ENCODE measurements around the gene SYTL2.

DNA sequence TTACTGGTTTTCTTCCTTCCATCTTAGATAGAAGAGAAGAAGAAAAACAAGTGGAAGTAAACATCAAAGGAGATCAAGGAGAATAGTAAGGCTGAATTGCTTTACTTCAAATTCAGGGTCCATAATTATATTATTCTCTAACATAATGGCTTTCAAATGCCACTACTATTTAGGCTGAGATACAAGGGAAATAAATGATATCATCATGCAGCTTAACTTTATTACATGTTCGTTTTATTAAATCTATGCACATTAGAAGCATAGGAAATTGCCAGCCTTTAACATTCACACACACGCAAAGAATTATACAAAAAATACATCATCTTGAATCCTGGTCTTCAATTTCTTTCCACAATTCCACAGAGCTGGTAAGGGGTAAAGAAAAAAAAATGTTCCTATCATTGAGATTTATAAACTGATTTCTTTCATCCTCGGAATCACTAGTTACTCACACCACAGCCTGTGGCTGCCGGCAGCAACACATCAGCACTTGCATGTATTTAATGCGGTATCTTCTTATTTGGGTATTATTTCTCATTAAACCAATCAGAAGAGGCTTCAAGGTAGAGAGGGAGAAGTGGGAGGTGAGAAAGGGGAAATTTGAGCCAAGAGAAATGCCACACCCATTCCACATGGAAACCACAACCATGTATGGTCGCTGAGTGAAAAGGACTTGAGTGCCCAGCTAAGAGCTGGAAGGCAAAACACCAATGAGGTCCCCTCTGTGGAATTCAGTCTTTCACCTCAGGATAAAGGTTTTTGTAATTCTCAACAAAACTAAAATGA lies 26.3 kb downstream of the SYTL2 start:
- no peak for TF ChIP-seq POLR2AphosphoS5 (IDR thresholded peaks at IDR 0.05; ENCODE audit: low read depth, low read length)
- no peak for TF ChIP-seq TCF7L2 (IDR thresholded peaks at IDR 0.05; ENCODE audit: low read depth, low read length)
- TF ChIP-seq, protein P1, sequence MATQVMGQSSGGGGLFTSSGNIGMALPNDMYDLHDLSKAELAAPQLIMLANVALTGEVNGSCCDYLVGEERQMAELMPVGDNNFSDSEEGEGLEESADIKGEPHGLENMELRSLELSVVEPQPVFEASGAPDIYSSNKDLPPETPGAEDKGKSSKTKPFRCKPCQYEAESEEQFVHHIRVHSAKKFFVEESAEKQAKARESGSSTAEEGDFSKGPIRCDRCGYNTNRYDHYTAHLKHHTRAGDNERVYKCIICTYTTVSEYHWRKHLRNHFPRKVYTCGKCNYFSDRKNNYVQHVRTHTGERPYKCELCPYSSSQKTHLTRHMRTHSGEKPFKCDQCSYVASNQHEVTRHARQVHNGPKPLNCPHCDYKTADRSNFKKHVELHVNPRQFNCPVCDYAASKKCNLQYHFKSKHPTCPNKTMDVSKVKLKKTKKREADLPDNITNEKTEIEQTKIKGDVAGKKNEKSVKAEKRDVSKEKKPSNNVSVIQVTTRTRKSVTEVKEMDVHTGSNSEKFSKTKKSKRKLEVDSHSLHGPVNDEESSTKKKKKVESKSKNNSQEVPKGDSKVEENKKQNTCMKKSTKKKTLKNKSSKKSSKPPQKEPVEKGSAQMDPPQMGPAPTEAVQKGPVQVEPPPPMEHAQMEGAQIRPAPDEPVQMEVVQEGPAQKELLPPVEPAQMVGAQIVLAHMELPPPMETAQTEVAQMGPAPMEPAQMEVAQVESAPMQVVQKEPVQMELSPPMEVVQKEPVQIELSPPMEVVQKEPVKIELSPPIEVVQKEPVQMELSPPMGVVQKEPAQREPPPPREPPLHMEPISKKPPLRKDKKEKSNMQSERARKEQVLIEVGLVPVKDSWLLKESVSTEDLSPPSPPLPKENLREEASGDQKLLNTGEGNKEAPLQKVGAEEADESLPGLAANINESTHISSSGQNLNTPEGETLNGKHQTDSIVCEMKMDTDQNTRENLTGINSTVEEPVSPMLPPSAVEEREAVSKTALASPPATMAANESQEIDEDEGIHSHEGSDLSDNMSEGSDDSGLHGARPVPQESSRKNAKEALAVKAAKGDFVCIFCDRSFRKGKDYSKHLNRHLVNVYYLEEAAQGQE (IDR thresholded peaks at IDR 0.05; ENCODE audit: insufficient read depth in 1 of 2, low read depth in 2 of 2, low read length in 1 of 2): no peak
- no peak for TF ChIP-seq CTCF (IDR thresholded peaks at IDR 0.05)
- no peak for TF ChIP-seq SIN3A (IDR thresholded peaks at IDR 0.05; ENCODE audit: borderline replicate concordance, insufficient read depth, low read depth, low read length)

All from Panc1 (cell line).